ENCODE results near the gene PTGER1. TPM values are rescaled to one million over a fixed set of nuclear protein-coding genes. Genes with fewer than 3 reads are reported as not detected.
"Not testable (repeated sequence)": the region's sequence is repeated elsewhere in the genome, so short reads cannot be mapped to it uniquely, and the experiment has no call there.

The PTGER1 gene
- total RNA-seq, 3 donors from 2014 or later: 0.48 to 1.3 TPM; not detected in 1

DNA sequence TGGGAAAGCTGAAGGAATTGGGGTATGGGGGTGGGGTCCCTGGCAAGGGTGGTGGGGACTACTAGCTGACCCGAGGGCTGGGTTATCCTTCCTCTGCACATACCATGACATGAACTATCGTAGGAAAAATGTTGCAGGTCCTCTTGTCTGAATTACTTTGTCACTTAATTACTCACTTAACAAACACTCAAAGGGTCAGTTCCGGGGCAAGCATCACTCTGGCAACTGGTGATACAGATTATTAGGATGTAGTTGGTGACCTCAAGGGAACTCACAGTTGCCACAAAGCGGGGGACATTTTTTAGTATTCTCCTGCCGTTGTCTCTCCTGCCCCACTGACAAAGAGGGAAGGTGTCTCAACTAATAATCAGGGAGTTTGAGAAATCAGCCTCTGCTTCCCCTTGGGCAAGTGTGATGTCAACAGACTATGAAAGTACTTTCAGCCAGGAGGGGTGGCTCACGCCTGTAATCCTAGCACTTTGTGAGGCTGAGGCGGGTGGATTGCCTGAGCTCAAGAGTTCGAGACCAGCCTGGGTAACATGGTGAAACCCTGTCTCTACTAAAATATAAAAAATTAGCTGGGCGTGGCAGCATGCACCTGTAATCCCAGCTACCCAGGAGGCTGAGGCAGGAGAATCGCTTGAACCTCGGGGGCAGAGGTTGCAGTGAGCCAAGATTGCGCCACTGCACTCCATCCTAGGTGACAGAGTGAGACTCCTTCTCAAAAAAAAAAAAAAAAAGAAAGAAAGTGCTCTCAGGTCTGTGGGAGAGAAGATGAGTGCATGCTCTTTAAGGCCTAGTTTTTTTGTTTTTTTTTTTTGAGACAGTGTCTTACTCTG is 32.8 kb upstream of the PTGER1 start:
- intact Hi-C loops (cut with DNase I; ENCODE audit: low total_unique reads): no loop called here
- Histone ChIP-seq H3K27me3 (no peaks in the 10 kb centered on the region), H3K36me3 (no peaks in the 10 kb centered on the region), H3K27ac (peak overlapping the region in 1 of 2 donors; percentile 92), H3K9me3 (no peaks in the 10 kb centered on the region), H3K4me3 (no peak overlapping the region), H3K4me1 (no peaks in the 10 kb centered on the region)
- TF ChIP-seq POLR2AphosphoS5 (IDR thresholded peaks at IDR 0.05) (no peak), CTCF (IDR thresholded peaks at IDR 0.05) (no peak), POLR2A (IDR thresholded peaks at IDR 0.05) (no peak)
- DNase-seq (ENCODE audit: low spot score in 2 of 2): no peak

- peak overlapping the region; percentile 86 to 92 for H3K27ac ChIP-seq
- peak; percentile 70 to 73 for DNase-seq (ENCODE audit: low spot score in 2 of 2)
- no peak overlapping the region for H3K4me3 ChIP-seq
- TF ChIP-seq POLR2AphosphoS5 (IDR thresholded peaks at IDR 0.05) (peak in 1 of 3 donors; percentile 34), POLR2A (IDR thresholded peaks at IDR 0.05) (no peak), CTCF (IDR thresholded peaks at IDR 0.05) (peak; percentile 34 to 58 (median 58))
- no peaks in the 10 kb centered on the region for H3K36me3 ChIP-seq
- intact Hi-C loops (cut with DNase I; ENCODE audit: low total_unique reads): no loop called here
- H3K27me3 ChIP-seq: no peaks in the 10 kb centered on the region
- peaks cover 0 to 3% of the 10 kb centered on the region in 2 donors for H3K4me1 ChIP-seq
- no peaks in the 10 kb centered on the region for H3K9me3 ChIP-seq
Measured at GRCh38 chr19:14505488-14506239, 30.5 kb upstream of the PTGER1 start.

- not testable (repeated sequence) for H3K4me3 ChIP-seq; H3K27me3 ChIP-seq; H3K36me3 ChIP-seq; H3K9me3 ChIP-seq; DNase-seq (ENCODE audit: low spot score in 2 of 2); H3K4me1 ChIP-seq
- H3K27ac ChIP-seq: peak overlapping the region; percentile 38 to 92
- intact Hi-C loops (cut with DNase I; ENCODE audit: low total_unique reads): loop anchor here (5.0 kb wide), 1 partner anchor 1758 kb away; no protein-coding TSS in a partner anchor
Measured at GRCh38 chr19:14504575-14504974, 29.4 kb upstream of the PTGER1 start.

DNA sequence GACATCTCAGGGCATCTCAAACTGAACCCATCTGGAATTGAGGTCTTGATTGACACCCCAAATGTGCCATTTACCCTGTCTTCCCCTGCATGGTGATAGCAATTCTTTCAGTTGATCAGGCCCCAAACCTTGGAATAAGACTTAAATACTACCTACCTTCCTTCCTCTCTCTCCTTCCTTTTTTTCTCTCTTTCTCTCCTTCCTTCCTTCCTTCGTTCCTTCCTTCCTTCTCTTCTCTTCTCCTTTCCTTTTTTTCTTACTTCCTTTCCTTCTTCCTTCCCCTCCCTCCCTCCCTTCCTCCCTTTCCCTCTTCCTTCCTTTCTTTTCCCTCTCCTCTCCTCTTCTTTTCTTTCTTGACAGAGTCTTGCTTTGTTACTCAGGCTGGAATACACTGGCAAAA is 28.1 kb upstream of the PTGER1 start:
- DNase-seq (ENCODE audit: low spot score in 2 of 2): no peak
- H3K9me3 ChIP-seq: no peaks in the 10 kb centered on the region
- peaks cover 0 to 3% of the 10 kb centered on the region in 2 donors for H3K4me1 ChIP-seq
- TF ChIP-seq POLR2AphosphoS5 (IDR thresholded peaks at IDR 0.05): no peak
- no peak for TF ChIP-seq CTCF (IDR thresholded peaks at IDR 0.05)
- no peak for TF ChIP-seq POLR2A (IDR thresholded peaks at IDR 0.05)
- H3K4me3 ChIP-seq: no peak overlapping the region
- intact Hi-C loops (cut with DNase I; ENCODE audit: low total_unique reads): loop anchor here (5.0 kb wide), 1 partner anchor 1759 kb away; no protein-coding TSS in a partner anchor
- H3K36me3 ChIP-seq: no peaks in the 10 kb centered on the region
- no peaks in the 10 kb centered on the region for H3K27me3 ChIP-seq
- peak overlapping the region; percentile 45 to 92 for H3K27ac ChIP-seq

DNA sequence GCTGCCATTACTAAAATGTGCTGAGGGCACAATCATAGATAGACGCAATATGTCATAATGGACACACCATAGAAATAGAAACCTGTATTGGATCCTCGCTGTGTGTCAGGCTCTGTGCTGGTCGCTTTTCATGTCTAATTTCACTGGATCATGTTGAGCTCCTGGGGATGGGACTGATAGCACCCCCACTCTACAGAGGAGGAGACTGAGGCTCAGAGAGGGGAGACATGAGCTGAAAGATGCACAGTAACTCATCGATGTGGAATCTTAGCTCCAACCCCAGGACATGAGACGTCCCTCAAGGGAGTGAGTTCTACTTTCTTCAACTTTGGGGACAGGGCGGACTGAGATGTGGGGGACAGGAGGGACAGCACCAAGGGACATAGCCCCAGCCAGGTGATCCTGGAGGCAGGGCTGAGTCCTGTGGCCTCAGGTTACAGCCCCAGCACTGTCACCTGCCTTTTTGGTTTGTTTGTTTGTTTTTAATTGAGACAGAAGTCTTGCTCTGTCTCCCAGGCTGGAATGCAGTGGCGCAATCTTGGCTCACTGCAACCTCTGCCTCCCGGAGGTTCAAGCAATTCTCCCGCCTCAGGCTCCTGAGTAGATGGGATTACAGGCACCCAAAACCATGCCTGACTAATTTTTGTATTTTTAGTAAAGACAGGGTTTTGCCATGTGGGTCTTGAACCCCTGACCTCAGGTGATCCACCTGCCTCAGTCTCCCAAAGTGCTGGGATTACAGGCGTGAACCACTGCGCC is 27.4 kb upstream of the PTGER1 start:
- peak overlapping the region; percentile 45 to 64 for H3K27ac ChIP-seq
- intact Hi-C loops (cut with DNase I; ENCODE audit: low total_unique reads): loop anchor here (5.0 kb wide), 1 partner anchor 1760 kb away; no protein-coding TSS in a partner anchor

More for the DNA sequence above, 27.4 kb upstream of the PTGER1 start:
- H3K4me3 ChIP-seq: no peak overlapping the region
- no peaks in the 10 kb centered on the region for H3K9me3 ChIP-seq
- DNase-seq (ENCODE audit: low spot score in 2 of 2): peak in 1 of 2 donors; percentile 74
- no peaks in the 10 kb centered on the region for H3K36me3 ChIP-seq
- no peaks in the 10 kb centered on the region for H3K27me3 ChIP-seq
- TF ChIP-seq POLR2AphosphoS5 (IDR thresholded peaks at IDR 0.05): peak in 1 of 3 donors; percentile 39
- TF ChIP-seq POLR2A (IDR thresholded peaks at IDR 0.05): no peak
- peaks cover 0 to 3% of the 10 kb centered on the region in 2 donors for H3K4me1 ChIP-seq

Data from breast epithelium (tissue), 4 donors.